Tibial artery (tissue), 4 donors: ENCODE measurements around the gene CPNE1.
A peak's percentile ranks its signal among the peaks of the same experiment; 100 is the strongest.

Experiments
- DNase-seq, 2 donors: peaks; one replicate each; pipeline ENCODE4 v3.0.0-alpha.2; 2019
- H3K27ac ChIP-seq, 2 donors: fragments of 200-600 bp; sonication (generic) in 1 of 2; 1 replicate in 1 of 2; 2 replicates in 1 of 2; pipeline ENCODE4 v1.5.1; 2018 to 2019; ENCODE audit warnings: mild to moderate bottlenecking in 1 of 2
- H3K27me3 ChIP-seq, 2 donors: fragments of 200-600 bp; sonication (generic) in 1 of 2; one replicate each; pipeline versions ENCODE4 v1.5.1 to v1.6.0; 2016 to 2019
- H3K36me3 ChIP-seq, 3 donors: fragments of 200-600 bp; sonication (generic) in 2 of 3; one replicate each; pipeline ENCODE4 v1.5.1; 2016 to 2019; ENCODE audit warnings: mild to moderate bottlenecking in 2 of 3
- H3K4me1 ChIP-seq, 4 donors: fragments of 200-600 bp; sonication (generic) in 2 of 4; 1 replicate in 3 of 4; 2 replicates in 1 of 4; pipeline ENCODE4 v1.5.1; 2016 to 2019
- H3K4me3 ChIP-seq, 2 donors: fragments of 200-600 bp; sonication (generic) in 1 of 2; 1 replicate in 1 of 2; 2 replicates in 1 of 2; pipeline ENCODE4 v1.5.1; 2018 to 2019; ENCODE audit warnings: mild to moderate bottlenecking in 2 of 2
- H3K9me3 ChIP-seq, 3 donors: fragments of 200-600 bp; sonication (generic) in 1 of 3; one replicate each; pipeline ENCODE4 v1.5.1; 2016 to 2019
- CTCF ChIP-seq, 2 experiments: fragments of 200-600 bp in 1 of 2; fragments of 450-650 bp in 1 of 2; IDR thresholded peaks; one replicate each; pipeline ENCODE4 v1.5.1; 2017 to 2019; ENCODE audit warnings: antibody characterized with exemption in 2 of 2, mild to moderate bottlenecking in 1 of 2, moderate library complexity in 1 of 2
- intact Hi-C: fragments of 100-400 bp; cut with DNase I; formaldehyde crosslinking; loops from one replicate; pipeline ENCODE4 v1.15.0; 2023; ENCODE audit warnings: low total_unique reads

CPNE1 gene

GRCh38 chr20:35617397-35618262 lies 47.1 kb downstream of the CPNE1 start:
- peak; percentile 57 to 87 for DNase-seq
- peaks cover 0 to 14% (median 5%) of the 10 kb centered on the region in 3 donors for H3K36me3 ChIP-seq
- no peaks in the 10 kb centered on the region for H3K27me3 ChIP-seq
- H3K27ac ChIP-seq, result peak overlapping the region; percentile 77 to 88
- no peaks in the 10 kb centered on the region for H3K9me3 ChIP-seq
- H3K4me1 ChIP-seq, result peaks cover 0 to 39% (median 32%) of the 10 kb centered on the region in 4 donors
- peak in 1 of 2 experiments; percentile 18 for TF ChIP-seq CTCF (IDR thresholded peaks at IDR 0.05)
- peak overlapping the region; percentile 57 to 70 for H3K4me3 ChIP-seq
- intact Hi-C loops, result loop anchor here (5.0 kb wide), 2 partner anchors 45 to 155 kb away; partner anchors contain the start of genes CPNE1, PHF20 and RBM12

GRCh38 chr20:35616465-35617396 lies 48.0 kb downstream of the CPNE1 start:
- DNase-seq, result peak; percentile 89 to 94
- peak in 1 of 2 experiments; percentile 13 for TF ChIP-seq CTCF (IDR thresholded peaks at IDR 0.05)
- Histone ChIP-seq H3K36me3 (peaks cover 0 to 6% (median 5%) of the 10 kb centered on the region in 3 donors), H3K27ac (peak overlapping the region; percentile 77 to 88), H3K27me3 (no peaks in the 10 kb centered on the region), H3K4me3 (peak overlapping the region; percentile 57 to 70), H3K4me1 (peaks cover 0 to 39% (median 32%) of the 10 kb centered on the region in 4 donors), H3K9me3 (no peaks in the 10 kb centered on the region)
- intact Hi-C loops, result loop anchor here (5.0 kb wide), 2 partner anchors 46 to 156 kb away; partner anchors contain the start of genes CPNE1, PHF20 and RBM12

GRCh38 chr20:35615667-35616464 lies 48.8 kb downstream of the CPNE1 start, which contains the start of gene SPAG4:
SPAG4 (plus strand) TSS chr20:35615829; CDS start chr20:35616004, 175 bp downstream.
- peak within 1 kb of the TSS; percentile 57 to 70 for H3K4me3 ChIP-seq
- no peaks in the 10 kb centered on the region for H3K36me3 ChIP-seq
- intact Hi-C loops, result loop anchor here (5.0 kb wide), 2 partner anchors 46 to 156 kb away; partner anchors contain the start of genes CPNE1, PHF20 and RBM12
- no peak for TF ChIP-seq CTCF (IDR thresholded peaks at IDR 0.05)
- no peaks in the 10 kb centered on the region for H3K9me3 ChIP-seq
- H3K27me3 ChIP-seq, result no peaks in the 10 kb centered on the region
- peak within 1 kb of the TSS; percentile 77 to 88 for H3K27ac ChIP-seq
- DNase-seq, result peak; percentile 99 to 100
- H3K4me1 ChIP-seq, result peaks cover 0 to 39% (median 32%) of the 10 kb centered on the region in 4 donors

- no peak for TF ChIP-seq CTCF (IDR thresholded peaks at IDR 0.05)
- no peaks in the 10 kb centered on the region for H3K9me3 ChIP-seq
- no peak overlapping the region for H3K27ac ChIP-seq
- peaks cover 0 to 3% of the 10 kb centered on the region in 2 donors for H3K27me3 ChIP-seq
- no peak for DNase-seq
- intact Hi-C loops, result no loop called here
- no peaks in the 10 kb centered on the region for H3K36me3 ChIP-seq
- no peak overlapping the region for H3K4me3 ChIP-seq
- H3K4me1 ChIP-seq, result peaks cover 0 to 6% (median 2%) of the 10 kb centered on the region in 4 donors
Observed at GRCh38 chr20:35611482-35611881, 53.2 kb downstream of the CPNE1 start.
